Measurements from ENCODE around the gene KCNG1.

- TF ChIP-seq, protein P1, sequence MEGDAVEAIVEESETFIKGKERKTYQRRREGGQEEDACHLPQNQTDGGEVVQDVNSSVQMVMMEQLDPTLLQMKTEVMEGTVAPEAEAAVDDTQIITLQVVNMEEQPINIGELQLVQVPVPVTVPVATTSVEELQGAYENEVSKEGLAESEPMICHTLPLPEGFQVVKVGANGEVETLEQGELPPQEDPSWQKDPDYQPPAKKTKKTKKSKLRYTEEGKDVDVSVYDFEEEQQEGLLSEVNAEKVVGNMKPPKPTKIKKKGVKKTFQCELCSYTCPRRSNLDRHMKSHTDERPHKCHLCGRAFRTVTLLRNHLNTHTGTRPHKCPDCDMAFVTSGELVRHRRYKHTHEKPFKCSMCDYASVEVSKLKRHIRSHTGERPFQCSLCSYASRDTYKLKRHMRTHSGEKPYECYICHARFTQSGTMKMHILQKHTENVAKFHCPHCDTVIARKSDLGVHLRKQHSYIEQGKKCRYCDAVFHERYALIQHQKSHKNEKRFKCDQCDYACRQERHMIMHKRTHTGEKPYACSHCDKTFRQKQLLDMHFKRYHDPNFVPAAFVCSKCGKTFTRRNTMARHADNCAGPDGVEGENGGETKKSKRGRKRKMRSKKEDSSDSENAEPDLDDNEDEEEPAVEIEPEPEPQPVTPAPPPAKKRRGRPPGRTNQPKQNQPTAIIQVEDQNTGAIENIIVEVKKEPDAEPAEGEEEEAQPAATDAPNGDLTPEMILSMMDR (IDR thresholded peaks at IDR 0.05), result no peak
- no peak for TF ChIP-seq POLR2AphosphoS5 (IDR thresholded peaks at IDR 0.05)
These were observed 3.0 kb downstream of the KCNG1 start for GRCh38 chr20:51019656-51020592.

All from stomach (tissue), 4 donors.